Measurements from ENCODE around the gene RASGRP2. TPM values are rescaled to one million over a fixed set of nuclear protein-coding genes. Genes with fewer than 3 reads are reported as not detected.

The RASGRP2 gene
- 1.2 to 1.9 TPM (median 1.4 TPM) in 5 replicates for total RNA-seq (2022; extraction: Qiagen RNA extraction)

GRCh38 chr11:64743591-64744543 is at the start of gene RASGRP2:
Gene RASGRP2 (minus strand): TSS chr11:64744142. CDS start chr11:64742866, 1,276 bp downstream.

GRCh38 chr11:64778473-64779298 is 34.7 kb upstream of the RASGRP2 start, which contains the start of gene SF1:
Gene SF1 (minus strand): TSS chr11:64778542. CDS start chr11:64778392, 150 bp downstream.

GRCh38 chr11:64759722-64760719 is 16.1 kb upstream of the RASGRP2 start, which contains the start of gene PYGM:
Gene PYGM (minus strand): TSS chr11:64759974. CDS start chr11:64759898, 76 bp downstream.

GRCh38 chr11:64723117-64723906 is 20.6 kb downstream of the RASGRP2 start, which contains the start of gene NRXN2:
Gene NRXN2 (minus strand): TSS chr11:64723197. CDS start chr11:64713699, 9,498 bp downstream.

Other genes with a start within 250 kb of the RASGRP2 start
- gene SLC22A11, start 188.2 kb downstream of the RASGRP2 start, total RNA-seq (2022; extraction: Qiagen RNA extraction), result not detected in 5 replicates
- gene SLC22A12, start 152.9 kb downstream of the RASGRP2 start, total RNA-seq (2022; extraction: Qiagen RNA extraction), result not detected in 5 replicates
- 0.16 to 0.62 TPM (median 0.35 TPM) in 5 replicates for gene NRXN2, start 20.9 kb downstream of the RASGRP2 start, total RNA-seq (2022; extraction: Qiagen RNA extraction)
- gene PYGM, start 15.8 kb upstream of the RASGRP2 start, total RNA-seq (2022; extraction: Qiagen RNA extraction), result 0.13 to 0.63 TPM (median 0.32 TPM) in 5 replicates
- 151 to 207 TPM (median 159 TPM) in 5 replicates for gene SF1, start 34.4 kb upstream of the RASGRP2 start, total RNA-seq (2022; extraction: Qiagen RNA extraction)
- gene MAP4K2, start 59.1 kb upstream of the RASGRP2 start, total RNA-seq (2022; extraction: Qiagen RNA extraction), result 5.8 to 9.0 TPM (median 8.5 TPM) in 5 replicates
- gene MEN1, start 66.4 kb upstream of the RASGRP2 start, total RNA-seq (2022; extraction: Qiagen RNA extraction), result 26.2 to 40.7 TPM (median 38.5 TPM) in 5 replicates
- gene CDC42BPG, start 100.5 kb upstream of the RASGRP2 start, total RNA-seq (2022; extraction: Qiagen RNA extraction), result 0.93 to 2.0 TPM (median 1.5 TPM) in 5 replicates
- 94.9 to 123 TPM (median 115 TPM) in 5 replicates for gene EHD1, start 134.5 kb upstream of the RASGRP2 start, total RNA-seq (2022; extraction: Qiagen RNA extraction)
- 11.8 to 22.6 TPM (median 21.0 TPM) in 5 replicates for gene ATG2A, start 173.1 kb upstream of the RASGRP2 start, total RNA-seq (2022; extraction: Qiagen RNA extraction)
- gene PPP2R5B, start 180.5 kb upstream of the RASGRP2 start, total RNA-seq (2022; extraction: Qiagen RNA extraction), result 3.2 to 5.4 TPM (median 4.7 TPM) in 5 replicates
- not detected in 5 replicates for gene GPHA2, start 191.8 kb upstream of the RASGRP2 start, total RNA-seq (2022; extraction: Qiagen RNA extraction)
- not detected in 5 replicates for gene MAJIN, start 228.0 kb upstream of the RASGRP2 start, total RNA-seq (2022; extraction: Qiagen RNA extraction)

All from A549 treated with Mapracorat at 1 μM for 4 hours (cell line).